ENCODE data around the gene PPARG. TPM values are rescaled to one million over a fixed set of nuclear protein-coding genes. Genes with fewer than 3 reads are reported as not detected.

The PPARG gene
- total and polyA plus RNA-seq, 9 donors, result 12.8 to 53.6 (median 32.4) TPM

DNA sequence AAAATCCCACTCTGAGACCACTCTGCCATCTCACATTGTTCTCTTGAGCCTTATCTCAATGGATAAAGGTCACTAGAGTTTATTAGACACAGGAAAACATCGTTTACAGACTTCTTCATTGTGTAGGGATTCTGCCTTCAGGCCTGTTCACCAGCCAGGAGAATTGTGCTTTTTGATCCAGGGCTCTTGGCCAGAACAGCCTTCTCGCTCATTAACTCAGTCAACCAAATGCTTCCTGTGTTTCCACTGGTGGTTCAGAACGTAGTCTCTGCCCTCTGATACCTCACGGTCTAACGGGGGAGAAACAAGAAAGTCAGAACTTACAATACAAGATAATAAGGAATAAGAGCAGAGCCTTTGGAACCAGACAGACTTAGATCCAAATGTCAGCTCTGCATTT is 141.2 kb downstream of the PPARG start:
- intact Hi-C loops (cut with DNase I), result no loop called here
- DNase-seq, result no peak
- H3K36me3 ChIP-seq, result no peaks in the 10 kb centered on the region
- H3K27me3 ChIP-seq, result no peaks in the 10 kb centered on the region
- no peak overlapping the region for H3K27ac ChIP-seq
- 30 to 55% (median 45%) methylated on average over 5 of the region's 5 CpGs for WGBS, 3 donors
- no peaks in the 10 kb centered on the region for H3K9me3 ChIP-seq
- TF ChIP-seq EP300 (IDR thresholded peaks at IDR 0.05), result no peak
- TF ChIP-seq CTCF (IDR thresholded peaks at IDR 0.05), result no peak
- no peak for TF ChIP-seq POLR2A (IDR thresholded peaks at IDR 0.05)
- H3K4me1 ChIP-seq (ENCODE audit: insufficient read depth), result peaks cover 5% of the 10 kb centered on the region
- no peak overlapping the region for H3K4me3 ChIP-seq

DNA sequence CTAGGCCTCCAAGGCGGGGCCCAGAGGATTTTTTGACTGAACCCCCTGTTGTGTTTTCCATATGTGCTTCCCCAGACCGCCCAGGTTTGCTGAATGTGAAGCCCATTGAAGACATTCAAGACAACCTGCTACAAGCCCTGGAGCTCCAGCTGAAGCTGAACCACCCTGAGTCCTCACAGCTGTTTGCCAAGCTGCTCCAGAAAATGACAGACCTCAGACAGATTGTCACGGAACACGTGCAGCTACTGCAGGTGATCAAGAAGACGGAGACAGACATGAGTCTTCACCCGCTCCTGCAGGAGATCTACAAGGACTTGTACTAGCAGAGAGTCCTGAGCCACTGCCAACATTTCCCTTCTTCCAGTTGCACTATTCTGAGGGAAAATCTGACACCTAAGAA is 145.0 kb downstream of the PPARG start:
- Histone ChIP-seq H3K27ac (no peak overlapping the region), H3K9me3 (no peaks in the 10 kb centered on the region), H3K4me3 (no peak overlapping the region), H3K27me3 (no peaks in the 10 kb centered on the region), H3K36me3 (no peaks in the 10 kb centered on the region), H3K4me1 (ENCODE audit: insufficient read depth) (peaks cover 2% of the 10 kb centered on the region)
- intact Hi-C loops (cut with DNase I), result no loop called here
- no peak for TF ChIP-seq CTCF (IDR thresholded peaks at IDR 0.05)
- no peak for TF ChIP-seq EP300 (IDR thresholded peaks at IDR 0.05)
- TF ChIP-seq POLR2A (IDR thresholded peaks at IDR 0.05), result no peak
- no peak for DNase-seq
- 85 to 94% (median 86%) methylated on average over 6 of the region's 6 CpGs for WGBS, 3 donors

DNA sequence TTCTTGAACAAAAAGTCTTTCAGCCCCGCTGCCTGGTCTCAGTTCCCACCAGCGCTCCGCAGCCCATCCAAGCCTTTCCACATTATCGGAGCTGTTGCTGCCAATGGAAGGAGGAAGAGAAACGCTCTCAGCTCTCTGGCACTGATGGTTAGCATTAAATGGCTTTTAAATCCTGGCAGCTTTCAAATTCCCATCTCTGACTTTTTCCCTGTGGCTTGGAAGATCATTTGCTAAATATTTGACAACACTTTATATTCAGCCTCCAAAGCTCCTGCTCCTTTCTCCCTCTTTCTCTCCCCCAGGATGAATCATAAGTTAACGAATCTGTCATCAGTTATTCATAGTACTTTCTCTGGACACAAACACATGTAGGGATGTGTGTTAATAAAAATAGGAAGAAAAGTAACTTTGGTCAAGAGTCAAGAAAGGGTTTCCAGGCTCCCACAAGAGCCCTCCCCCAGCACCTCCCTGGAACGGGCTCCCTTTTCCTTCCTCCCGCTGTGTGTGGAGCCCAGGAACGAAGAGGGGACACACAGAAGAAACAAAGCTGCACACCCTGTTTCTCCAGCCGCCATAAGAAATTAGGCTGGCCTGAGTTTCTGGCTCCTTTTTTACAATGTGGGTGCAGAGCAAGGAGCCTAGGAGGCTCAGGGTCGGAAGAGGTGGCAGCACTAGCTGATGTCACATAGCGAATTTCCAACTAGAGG is 147.8 kb downstream of the PPARG start:
- TF ChIP-seq POLR2A (IDR thresholded peaks at IDR 0.05), result no peak
- no peak for TF ChIP-seq EP300 (IDR thresholded peaks at IDR 0.05)
- TF ChIP-seq CTCF (IDR thresholded peaks at IDR 0.05), result no peak
- peaks cover 4% of the 10 kb centered on the region for H3K4me1 ChIP-seq (ENCODE audit: insufficient read depth)
- H3K36me3 ChIP-seq, result no peaks in the 10 kb centered on the region
- no peaks in the 10 kb centered on the region for H3K27me3 ChIP-seq
- no peak overlapping the region for H3K27ac ChIP-seq
- no peaks in the 10 kb centered on the region for H3K9me3 ChIP-seq
- 54 to 64% (median 64%) methylated on average over 12 of the region's 12 CpGs for WGBS, 3 donors
- H3K4me3 ChIP-seq, result no peak overlapping the region
- no peak for DNase-seq
- intact Hi-C loops (cut with DNase I), result no loop called here

DNA sequence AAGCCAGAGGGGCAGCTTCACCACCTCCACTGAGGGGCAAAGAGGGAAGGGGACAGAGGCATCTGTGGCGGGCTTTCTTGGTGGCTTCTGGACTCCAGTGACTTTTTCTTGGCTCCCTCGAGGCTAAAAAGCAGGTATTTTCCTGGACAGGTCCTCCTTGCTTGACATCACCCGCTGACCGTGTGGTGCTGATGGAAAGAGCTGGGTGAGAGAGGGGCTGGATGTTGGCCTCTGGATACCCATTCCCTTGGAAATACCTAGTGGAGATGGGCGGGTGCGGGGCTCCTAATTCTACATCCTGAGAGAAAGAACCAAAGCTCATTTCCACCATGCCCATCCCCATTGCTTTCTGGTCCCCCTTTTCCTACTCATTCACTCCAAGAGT is 148.3 kb downstream of the PPARG start:
- no peak for DNase-seq
- TF ChIP-seq CTCF (IDR thresholded peaks at IDR 0.05) (no peak), EP300 (IDR thresholded peaks at IDR 0.05) (no peak), POLR2A (IDR thresholded peaks at IDR 0.05) (no peak)
- Histone ChIP-seq H3K4me1 (ENCODE audit: insufficient read depth) (peaks cover 4% of the 10 kb centered on the region), H3K9me3 (no peaks in the 10 kb centered on the region), H3K27me3 (no peaks in the 10 kb centered on the region), H3K4me3 (no peak overlapping the region), H3K27ac (no peak overlapping the region), H3K36me3 (no peaks in the 10 kb centered on the region)
- 96 to 98% (median 96%) methylated on average over 6 of the region's 6 CpGs for WGBS, 3 donors
- intact Hi-C loops (cut with DNase I), result no loop called here
